Neural progenitor cell (in vitro differentiated cells): ENCODE results near the gene MACO1.

Experiments used
- CTCF ChIP-seq: fragments of 200-600 bp; sonication (generic); IDR thresholded peaks from 2 replicates; pipeline ENCODE4 v1.5.1; 2017; ENCODE audit warnings: antibody characterized with exemption, mild to moderate bottlenecking
- EZH2 ChIP-seq: fragments of 200-600 bp; sonication (generic); IDR thresholded peaks from 2 replicates; pipeline ENCODE4 v1.6.1; 2017; ENCODE audit warnings: antibody characterized with exemption, mild to moderate bottlenecking, moderate library complexity
- EZH2phosphoT487 ChIP-seq: fragments of 200-600 bp; sonication (generic); IDR thresholded peaks from 2 replicates; pipeline ENCODE4 v1.6.1; 2017; ENCODE audit warnings: antibody characterized with exemption

DNA sequence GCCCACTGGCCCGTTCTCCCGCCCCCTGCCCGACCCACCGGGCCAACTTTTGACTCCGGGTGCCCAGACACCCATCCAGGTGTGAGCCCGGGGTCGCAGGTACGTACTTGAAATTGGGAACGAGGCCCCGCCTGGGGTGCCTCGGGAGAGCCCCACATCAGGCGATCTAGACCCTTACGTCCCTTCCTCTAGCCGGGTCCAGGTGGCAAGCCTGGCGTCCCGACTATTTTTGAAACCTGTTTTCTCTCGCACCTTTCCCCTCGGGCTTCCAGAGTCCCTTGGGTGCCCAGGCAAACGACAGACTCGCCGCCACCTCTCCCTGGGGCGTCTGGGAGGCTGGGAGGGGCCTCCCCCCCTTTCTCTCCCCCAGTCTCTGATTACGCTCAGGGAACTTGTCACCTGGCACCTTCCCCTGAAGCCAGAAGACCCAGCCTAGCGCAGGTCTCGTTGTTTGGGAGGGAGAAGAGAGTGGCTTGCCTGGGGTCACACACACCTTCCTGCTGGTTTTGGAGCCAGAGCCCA is 113.6 kb downstream of the MACO1 start:
- TF ChIP-seq EZH2 (no peak), CTCF (no peak), EZH2phosphoT487 (no peak)
